ENCODE results near the gene FLT3LG.

DNA sequence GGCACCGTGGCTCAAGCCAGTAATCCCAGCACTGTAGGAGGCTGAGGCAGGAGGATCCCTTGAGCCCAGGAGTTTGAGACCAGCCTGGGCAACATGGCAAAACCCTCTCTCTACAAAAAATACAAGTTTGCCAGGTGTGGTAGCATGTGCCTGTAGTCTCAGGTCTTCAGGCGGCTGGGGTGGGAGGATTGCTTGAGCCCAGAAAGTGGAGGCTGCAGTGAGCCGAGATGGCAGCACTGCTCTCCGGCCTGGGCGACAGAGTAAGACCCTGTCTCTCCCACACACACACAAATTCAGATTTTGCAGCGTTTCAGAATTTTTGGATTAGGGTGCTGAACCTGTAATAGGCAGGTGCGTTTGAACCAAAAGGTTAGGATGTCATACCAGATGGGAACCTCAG is 24.5 kb downstream of the FLT3LG start:
- TF ChIP-seq, protein P1, sequence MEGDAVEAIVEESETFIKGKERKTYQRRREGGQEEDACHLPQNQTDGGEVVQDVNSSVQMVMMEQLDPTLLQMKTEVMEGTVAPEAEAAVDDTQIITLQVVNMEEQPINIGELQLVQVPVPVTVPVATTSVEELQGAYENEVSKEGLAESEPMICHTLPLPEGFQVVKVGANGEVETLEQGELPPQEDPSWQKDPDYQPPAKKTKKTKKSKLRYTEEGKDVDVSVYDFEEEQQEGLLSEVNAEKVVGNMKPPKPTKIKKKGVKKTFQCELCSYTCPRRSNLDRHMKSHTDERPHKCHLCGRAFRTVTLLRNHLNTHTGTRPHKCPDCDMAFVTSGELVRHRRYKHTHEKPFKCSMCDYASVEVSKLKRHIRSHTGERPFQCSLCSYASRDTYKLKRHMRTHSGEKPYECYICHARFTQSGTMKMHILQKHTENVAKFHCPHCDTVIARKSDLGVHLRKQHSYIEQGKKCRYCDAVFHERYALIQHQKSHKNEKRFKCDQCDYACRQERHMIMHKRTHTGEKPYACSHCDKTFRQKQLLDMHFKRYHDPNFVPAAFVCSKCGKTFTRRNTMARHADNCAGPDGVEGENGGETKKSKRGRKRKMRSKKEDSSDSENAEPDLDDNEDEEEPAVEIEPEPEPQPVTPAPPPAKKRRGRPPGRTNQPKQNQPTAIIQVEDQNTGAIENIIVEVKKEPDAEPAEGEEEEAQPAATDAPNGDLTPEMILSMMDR (IDR thresholded peaks at IDR 0.05): no peak
- TF ChIP-seq POLR2A (IDR thresholded peaks at IDR 0.05): no peak

All from lower leg skin (tissue), 3 donors.